B cell (primary cell): ENCODE measurements around the gene ZBTB21. TPM values are rescaled to one million over a fixed set of nuclear protein-coding genes. Genes with fewer than 3 reads are reported as not detected.

Source experiments
- ATAC-seq: fragments of 200-7000 bp; cut with Tn5 transposase; one replicate; pipeline ENCODE4 v1.10.0; 2021; ENCODE audit warnings: low read depth, mild to moderate bottlenecking, moderate number of reproducible peaks, moderate library complexity
- CTCF ChIA-PET: fragments of 350-600 bp; sonication (Branson Sonifier 250); formaldehyde crosslinking; loops from one replicate; lab custom pipeline; 2021; ENCODE audit warnings: antibody characterized with exemption, inconsistent platforms; lab: Charles Lee
- POLR2A ChIA-PET: fragments of 350-600 bp; sonication (Branson Sonifier 250); formaldehyde crosslinking; loops from one replicate; lab custom pipeline; 2021; ENCODE audit warnings: antibody characterized with exemption; lab: Charles Lee
- DNase-seq: peaks from one replicate; pipeline ENCODE4 v3.0.0; 2013
- H2AFZ ChIP-seq: 2 replicates; pipeline ENCODE4 v1.6.1; 2012; ENCODE audit warnings: mild to moderate bottlenecking, low read depth, low read length; ENCODE audit not compliant: insufficient read depth, poor library complexity, severe bottlenecking
- H3K27ac ChIP-seq, 2 donors: 1 replicate in 1 of 2; 2 replicates in 1 of 2; pipeline ENCODE4 v1.5.1; 2012 to 2013; ENCODE audit warnings: low read length in 2 of 2, mild to moderate bottlenecking in 2 of 2, moderate library complexity in 1 of 2
- H3K27me3 ChIP-seq, 4 experiments: fragments of 200-600 bp in 1 of 4; sonication (generic) in 1 of 4; replicated peaks in 1 of 4; 1 replicate in 2 of 4; 2 replicates in 2 of 4; pipeline versions ENCODE4 v1.6.1 to v1.7.0; 2013 to 2016; ENCODE audit warnings: low read length in 3 of 4, mild to moderate bottlenecking in 2 of 4, mixed read lengths in 1 of 4, moderate library complexity in 1 of 4; ENCODE audit not compliant: insufficient read depth in 4 of 4, control insufficient read depth in 3 of 4; ENCODE audit errors: control extremely low read depth in 1 of 4
- H3K36me3 ChIP-seq, 2 experiments: replicated peaks in 1 of 2; 1 replicate in 1 of 2; 2 replicates in 1 of 2; pipeline versions ENCODE4 v1.6.1 to v1.7.1; 2013; ENCODE audit warnings: low read length in 1 of 2; ENCODE audit not compliant: insufficient read depth in 2 of 2, control insufficient read depth in 1 of 2; ENCODE audit errors: control extremely low read depth in 1 of 2, extremely low read depth in 1 of 2
- H3K4me1 ChIP-seq, 2 donors: fragments of 200-600 bp in 1 of 2; sonication (generic) in 1 of 2; 1 replicate in 1 of 2; 2 replicates in 1 of 2; pipeline versions ENCODE4 v1.5.1 to v1.6.1; 2013 to 2017; ENCODE audit warnings: low read length in 2 of 2; ENCODE audit not compliant: control insufficient read depth in 2 of 2, insufficient read depth in 2 of 2
- H3K4me2 ChIP-seq: replicated peaks from 2 replicates; pipeline ENCODE3; 2012; ENCODE audit warnings: mild to moderate bottlenecking, low read depth, low read length; ENCODE audit not compliant: poor library complexity, severe bottlenecking
- H3K4me3 ChIP-seq, 5 experiments: fragments of 200-600 bp in 1 of 5; sonication (generic) in 1 of 5; 1 replicate in 3 of 5; 2 replicates in 2 of 5; pipeline versions ENCODE4 v1.5.1 to v1.7.0; 2011 to 2016; ENCODE audit warnings: low read length in 4 of 5, mild to moderate bottlenecking in 4 of 5, low read depth in 2 of 5, control low read depth in 1 of 5, moderate library complexity in 1 of 5; ENCODE audit not compliant: insufficient read depth in 1 of 5; ENCODE audit errors: control extremely low read depth in 1 of 5, extremely low read depth in 1 of 5
- H3K79me2 ChIP-seq: fragments of 200-600 bp; sonication (generic); one replicate; pipeline ENCODE4 v1.6.0; 2016; ENCODE audit warnings: low read length; ENCODE audit not compliant: control insufficient read depth, insufficient read depth
- H3K9ac ChIP-seq: fragments of 200-600 bp; sonication (generic); 2 replicates; pipeline ENCODE4 v1.6.1; 2017; ENCODE audit warnings: mild to moderate bottlenecking, low read length, moderate library complexity
- H3K9me3 ChIP-seq, 3 donors: one replicate each; pipeline versions ENCODE4 v1.6.1 to v1.7.1; 2013; ENCODE audit warnings: low read length in 2 of 3; ENCODE audit not compliant: control insufficient read depth in 2 of 3, insufficient read depth in 1 of 3; ENCODE audit errors: control extremely low read depth in 1 of 3
- H4K20me1 ChIP-seq: 2 replicates; pipeline ENCODE4 v1.6.0; 2012; ENCODE audit warnings: mild to moderate bottlenecking, low read length; ENCODE audit not compliant: insufficient read depth, control insufficient read depth, poor library complexity, severe bottlenecking
- H3K27ac Mint-ChIP-seq: one replicate; pipeline ENCODE4 v1.8.0; 2021; ENCODE audit warnings: mixed read lengths
- H3K27me3 Mint-ChIP-seq: one replicate; pipeline ENCODE4 v1.8.0; 2021; ENCODE audit warnings: mixed read lengths
- H3K4me1 Mint-ChIP-seq: one replicate; pipeline ENCODE4 v1.8.0; 2021; ENCODE audit warnings: mixed read lengths
- H3K4me3 Mint-ChIP-seq: one replicate; pipeline ENCODE4 v1.8.0; 2021; ENCODE audit warnings: mixed read lengths
- H3K9me3 Mint-ChIP-seq: one replicate; pipeline ENCODE4 v1.8.0; 2022; ENCODE audit warnings: mixed read lengths; ENCODE audit not compliant: insufficient read depth
- CTCF ChIP-seq: fragments of 200-600 bp; IDR thresholded peaks from one replicate; pipeline ENCODE4 v1.8.0; 2022; ENCODE audit warnings: antibody characterized with exemption, mild to moderate bottlenecking
- EZH2 ChIP-seq: IDR thresholded peaks from 2 replicates; pipeline ENCODE4 v1.6.1; 2012; ENCODE audit warnings: borderline replicate concordance, low read depth, mild to moderate bottlenecking, moderate library complexity, low read length; ENCODE audit not compliant: insufficient read depth, poor library complexity, severe bottlenecking
- WGBS: methylation state at CpG from one replicate; pipeline ENCODE4 v1.1.5; 2013; ENCODE audit warnings: missing lambda C conversion rate; ENCODE audit not compliant: insufficient coverage; 5-methylcytosine and 5-hydroxymethylcytosine counted together
- intact Hi-C: fragments of 100-400 bp; cut with micrococcal nuclease; formaldehyde crosslinking; loops from one replicate; pipeline ENCODE4 v1.10.0; 2022
- polyA plus RNA-seq: library from polyadenylated mRNA; depleted of rRNA; stranded (reverse); fragments of >200 nt; gene quantifications from 2 replicates; pipeline ENCODE4 v1.2.3, GENCODE V29; 2012
- total RNA-seq, 2 donors: library from RNA; stranded (reverse); fragments of 120-200 nt in 1 of 2; gene quantifications; 1 replicate in 1 of 2; 2 replicates in 1 of 2; pipeline versions ENCODE4 v1.2.3 to v1.2.4, GENCODE V29; 2013 to 2022

ZBTB21 gene
- total and polyA plus RNA-seq, 2 donors (not counting 1 experiment from before 2014, with no cell fraction given): 12.4 to 40.1 TPM

DNA sequence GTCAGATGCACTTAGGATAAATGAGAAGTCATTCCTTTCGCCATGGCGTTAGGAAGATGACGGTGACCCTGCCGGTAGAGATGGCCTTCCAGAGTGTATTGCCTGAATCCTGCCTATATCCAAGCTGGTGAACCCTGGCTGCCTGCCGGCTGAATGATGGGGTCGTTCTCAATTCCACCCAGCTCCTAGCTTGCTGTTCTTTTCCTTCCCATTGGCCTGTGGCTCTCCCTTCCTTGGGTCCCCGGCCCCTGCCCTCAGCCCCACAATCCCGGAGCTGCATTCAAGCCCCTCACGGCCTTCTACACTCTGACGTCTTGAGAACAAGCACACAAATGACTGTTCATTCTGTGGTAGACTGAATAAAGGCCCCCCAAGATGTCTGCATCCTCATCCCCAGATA, 28.2 kb upstream of the ZBTB21 start:
- Histone ChIP-seq H2AFZ (no peak overlapping the region), H3K36me3 (no peaks in the 10 kb centered on the region), H3K9ac (no peak overlapping the region), H3K27me3 (no peaks in the 10 kb centered on the region), H3K79me2 (no peaks in the 10 kb centered on the region), H3K9me3 (peaks cover 0 to 9% (median 0%) of the 10 kb centered on the region in 3 donors), H3K4me1 (peaks cover 0 to 5% of the 10 kb centered on the region in 2 donors), H3K4me3 (no peak overlapping the region), H4K20me1 (no peaks in the 10 kb centered on the region), H3K27ac (no peak overlapping the region), H3K4me2 (no peak overlapping the region)
- intact Hi-C loops: no loop called here
- Mint-ChIP-seq H3K4me3 (no peak overlapping the region), H3K4me1 (peaks cover 11% of the 10 kb centered on the region), H3K27ac (no peak overlapping the region), H3K27me3 (peaks cover 8% of the 10 kb centered on the region), H3K9me3 (no peaks in the 10 kb centered on the region)
- 100% methylated on average over 9 of the region's 10 CpGs for WGBS
- ATAC-seq (no peak), DNase-seq (no peak)
- TF ChIP-seq CTCF (no peak), EZH2 (no peak)
- ChIA-PET CTCF (no interaction called here), POLR2A (no interaction called here)

GRCh38 chr21:42037943-42038342, 27.8 kb upstream of the ZBTB21 start:
- Histone ChIP-seq H3K9ac (no peak overlapping the region), H3K79me2 (no peaks in the 10 kb centered on the region), H3K36me3 (no peaks in the 10 kb centered on the region), H3K9me3 (peaks cover 0 to 9% (median 0%) of the 10 kb centered on the region in 3 donors), H3K4me1 (peaks cover 0 to 5% of the 10 kb centered on the region in 2 donors), H2AFZ (no peak overlapping the region), H3K27me3 (no peaks in the 10 kb centered on the region), H4K20me1 (no peaks in the 10 kb centered on the region), H3K4me2 (no peak overlapping the region), H3K27ac (no peak overlapping the region), H3K4me3 (no peak overlapping the region)
- 83% methylated on average over 12 of the region's 12 CpGs for WGBS
- Mint-ChIP-seq H3K4me1 (peaks cover 11% of the 10 kb centered on the region), H3K27me3 (peaks cover 8% of the 10 kb centered on the region), H3K4me3 (no peak overlapping the region), H3K9me3 (no peaks in the 10 kb centered on the region), H3K27ac (no peak overlapping the region)
- no peak for ATAC-seq
- TF ChIP-seq EZH2: no peak
- TF ChIP-seq CTCF: no peak
- intact Hi-C loops: no loop called here
- DNase-seq: no peak
- CTCF ChIA-PET: no interaction called here
- POLR2A ChIA-PET: no interaction called here
